ENCODE measurements around the gene RDH11.

RDH11 gene

GRCh38 chr14:67666750-67667449 lies 28.7 kb downstream of the RDH11 start:
- Histone ChIP-seq H3K4me1 (no peaks in the 10 kb centered on the region), H3K27me3 (no peaks in the 10 kb centered on the region), H3K36me3 (no peaks in the 10 kb centered on the region), H3K9me3 (no peaks in the 10 kb centered on the region), H3K4me3 (ENCODE audit: low read depth, low read length) (no peak overlapping the region)
- peak; percentile 33 for DNase-seq
- TF ChIP-seq CTCF (IDR thresholded peaks at IDR 0.05; ENCODE audit: low read depth, low read length): peak; percentile 75

GRCh38 chr14:67665868-67666267 lies 29.7 kb downstream of the RDH11 start:
- H3K4me3 ChIP-seq (ENCODE audit: low read depth, low read length): no peak overlapping the region
- TF ChIP-seq CTCF (IDR thresholded peaks at IDR 0.05; ENCODE audit: low read depth, low read length): no peak
- no peak for DNase-seq

GRCh38 chr14:67663633-67664032 lies 31.9 kb downstream of the RDH11 start:
- no peak for TF ChIP-seq CTCF (IDR thresholded peaks at IDR 0.05; ENCODE audit: low read depth, low read length)
- no peak overlapping the region for H3K4me3 ChIP-seq (ENCODE audit: low read depth, low read length)
- H3K4me1 ChIP-seq: no peaks in the 10 kb centered on the region
- H3K36me3 ChIP-seq: peaks cover 5% of the 10 kb centered on the region; the same call in 1 of the 2 replicates
- DNase-seq: no peak
- no peaks in the 10 kb centered on the region for H3K9me3 ChIP-seq
- H3K27me3 ChIP-seq: no peaks in the 10 kb centered on the region

More at GRCh38 chr14:67665868-67666267, 29.7 kb downstream of the RDH11 start:
- Histone ChIP-seq H3K9me3 (no peaks in the 10 kb centered on the region), H3K27me3 (no peaks in the 10 kb centered on the region), H3K36me3 (no peaks in the 10 kb centered on the region), H3K4me1 (no peaks in the 10 kb centered on the region)

GRCh38 chr14:67653651-67654280 lies 41.8 kb downstream of the RDH11 start:
- no peaks in the 10 kb centered on the region for H3K9me3 ChIP-seq
- peaks cover 54% of the 10 kb centered on the region for H3K36me3 ChIP-seq
- H3K4me1 ChIP-seq: no peaks in the 10 kb centered on the region
- no peak overlapping the region for H3K4me3 ChIP-seq (ENCODE audit: low read depth, low read length)
- H3K27me3 ChIP-seq: no peaks in the 10 kb centered on the region
- peak; percentile 8 for DNase-seq
- TF ChIP-seq CTCF (IDR thresholded peaks at IDR 0.05; ENCODE audit: low read depth, low read length): no peak

GRCh38 chr14:67652189-67652588 lies 43.4 kb downstream of the RDH11 start:
- Histone ChIP-seq H3K27me3 (no peaks in the 10 kb centered on the region), H3K9me3 (no peaks in the 10 kb centered on the region), H3K36me3 (peaks cover 52% of the 10 kb centered on the region), H3K4me1 (no peaks in the 10 kb centered on the region), H3K4me3 (ENCODE audit: low read depth, low read length) (no peak overlapping the region)
- no peak for TF ChIP-seq CTCF (IDR thresholded peaks at IDR 0.05; ENCODE audit: low read depth, low read length)
- DNase-seq: no peak

GRCh38 chr14:67650694-67651093 lies 44.9 kb downstream of the RDH11 start:
- Histone ChIP-seq H3K27me3 (no peaks in the 10 kb centered on the region), H3K4me3 (ENCODE audit: low read depth, low read length) (no peak overlapping the region), H3K36me3 (peaks cover 49% of the 10 kb centered on the region), H3K9me3 (no peaks in the 10 kb centered on the region), H3K4me1 (no peaks in the 10 kb centered on the region)
- no peak for TF ChIP-seq CTCF (IDR thresholded peaks at IDR 0.05; ENCODE audit: low read depth, low read length)
- DNase-seq: no peak
